ENCODE data around the gene SMOC1. TPM values are rescaled to one million over a fixed set of nuclear protein-coding genes. Genes with fewer than 3 reads are reported as not detected.

SMOC1 gene
- total and polyA plus RNA-seq, 2 donors (not counting 1 experiment from before 2014, with no cell fraction given) = 0.06 TPM; not detected in 1

- Histone ChIP-seq H3K4me3 (replicated peaks in 1 of 4; ENCODE audit: control extremely low read depth in 1 of 4, insufficient read depth in 1 of 4, low read depth in 3 of 4, low read length in 4 of 4) (no peak overlapping the region), H3K9me3 (ENCODE audit: control insufficient read depth, insufficient read depth, low read depth, low read length) (no peaks in the 10 kb centered on the region), H3K4me2 (ENCODE audit: extremely low read depth, insufficient read depth, low read length) (no peak overlapping the region), H3K4me1 (ENCODE audit: control insufficient read depth, extremely low read depth, insufficient read depth, low read length) (no peaks in the 10 kb centered on the region), H4K20me1 (ENCODE audit: control insufficient read depth, extremely low read depth, insufficient read depth, low read length) (no peaks in the 10 kb centered on the region), H3K36me3 (ENCODE audit: control insufficient read depth, insufficient read depth, low read length) (no peaks in the 10 kb centered on the region), H3K9ac (ENCODE audit: insufficient read depth, low read length) (no peak overlapping the region), H2AFZ (ENCODE audit: low read length) (no peak overlapping the region), H3K79me2 (ENCODE audit: control insufficient read depth, insufficient read depth, low read length) (no peaks in the 10 kb centered on the region), H3K27me3 (ENCODE audit: control insufficient read depth, insufficient read depth, low read length) (no peaks in the 10 kb centered on the region), H3K27ac (ENCODE audit: insufficient read depth, low read length) (no peak overlapping the region)
- peak; percentile 19 to 81 for DNase-seq (ENCODE audit: low read depth in 2 of 2)
- TF ChIP-seq EZH2 (IDR thresholded peaks at IDR 0.05; ENCODE audit: low read length, missing control alignments) (no peak), CTCF (conservative IDR thresholded peaks at IDR 0.05 in 1 of 2, IDR thresholded peaks at IDR 0.05 in 1 of 2; ENCODE audit: low read depth in 1 of 2, low read length in 2 of 2) (no peak)
Observed at GRCh38 chr14:69985463-69985862, 106.2 kb downstream of the SMOC1 start.

GRCh38 chr14:69986336-69986735, 107.1 kb downstream of the SMOC1 start:
- no peak for DNase-seq (ENCODE audit: low read depth in 2 of 2)
- Histone ChIP-seq H3K9me3 (ENCODE audit: control insufficient read depth, insufficient read depth, low read depth, low read length) (no peaks in the 10 kb centered on the region), H3K79me2 (ENCODE audit: control insufficient read depth, insufficient read depth, low read length) (no peaks in the 10 kb centered on the region), H3K9ac (ENCODE audit: insufficient read depth, low read length) (no peak overlapping the region), H3K4me2 (ENCODE audit: extremely low read depth, insufficient read depth, low read length) (no peak overlapping the region), H3K36me3 (ENCODE audit: control insufficient read depth, insufficient read depth, low read length) (no peaks in the 10 kb centered on the region), H3K4me1 (ENCODE audit: control insufficient read depth, extremely low read depth, insufficient read depth, low read length) (no peaks in the 10 kb centered on the region), H2AFZ (ENCODE audit: low read length) (no peak overlapping the region), H3K4me3 (replicated peaks in 1 of 4; ENCODE audit: control extremely low read depth in 1 of 4, insufficient read depth in 1 of 4, low read depth in 3 of 4, low read length in 4 of 4) (no peak overlapping the region), H3K27me3 (ENCODE audit: control insufficient read depth, insufficient read depth, low read length) (no peaks in the 10 kb centered on the region), H4K20me1 (ENCODE audit: control insufficient read depth, extremely low read depth, insufficient read depth, low read length) (no peaks in the 10 kb centered on the region), H3K27ac (ENCODE audit: insufficient read depth, low read length) (no peak overlapping the region)
- no peak for TF ChIP-seq CTCF (conservative IDR thresholded peaks at IDR 0.05 in 1 of 2, IDR thresholded peaks at IDR 0.05 in 1 of 2; ENCODE audit: low read depth in 1 of 2, low read length in 2 of 2)
- no peak for TF ChIP-seq EZH2 (IDR thresholded peaks at IDR 0.05; ENCODE audit: low read length, missing control alignments)

- H2AFZ ChIP-seq (ENCODE audit: low read length) = no peak overlapping the region
- H3K4me2 ChIP-seq (ENCODE audit: extremely low read depth, insufficient read depth, low read length) = no peak overlapping the region
- H4K20me1 ChIP-seq (ENCODE audit: control insufficient read depth, extremely low read depth, insufficient read depth, low read length) = no peaks in the 10 kb centered on the region
- no peaks in the 10 kb centered on the region for H3K79me2 ChIP-seq (ENCODE audit: control insufficient read depth, insufficient read depth, low read length)
- no peak overlapping the region for H3K4me3 ChIP-seq (replicated peaks in 1 of 4; ENCODE audit: control extremely low read depth in 1 of 4, insufficient read depth in 1 of 4, low read depth in 3 of 4, low read length in 4 of 4)
- H3K4me1 ChIP-seq (ENCODE audit: control insufficient read depth, extremely low read depth, insufficient read depth, low read length) = no peaks in the 10 kb centered on the region
- H3K27me3 ChIP-seq (ENCODE audit: control insufficient read depth, insufficient read depth, low read length) = no peaks in the 10 kb centered on the region
- H3K9me3 ChIP-seq (ENCODE audit: control insufficient read depth, insufficient read depth, low read depth, low read length) = no peaks in the 10 kb centered on the region
- no peak for DNase-seq (ENCODE audit: low read depth in 2 of 2)
- H3K36me3 ChIP-seq (ENCODE audit: control insufficient read depth, insufficient read depth, low read length) = no peaks in the 10 kb centered on the region
- no peak for TF ChIP-seq EZH2 (IDR thresholded peaks at IDR 0.05; ENCODE audit: low read length, missing control alignments)
- no peak for TF ChIP-seq CTCF (conservative IDR thresholded peaks at IDR 0.05 in 1 of 2, IDR thresholded peaks at IDR 0.05 in 1 of 2; ENCODE audit: low read depth in 1 of 2, low read length in 2 of 2)
- no peak overlapping the region for H3K27ac ChIP-seq (ENCODE audit: insufficient read depth, low read length)
- no peak overlapping the region for H3K9ac ChIP-seq (ENCODE audit: insufficient read depth, low read length)
Observed at GRCh38 chr14:69987406-69988121, 108.3 kb downstream of the SMOC1 start.

Measured in fibroblast of lung (primary cell).